Measurements from ENCODE around the gene LARP4B. TPM values are rescaled to one million over a fixed set of nuclear protein-coding genes. Genes with fewer than 3 reads are reported as not detected.

LARP4B gene
- total RNA-seq, 1 donor from 2014 or later = 78.9 TPM

- ATAC-seq = no peak
These were observed 125.7 kb downstream of the LARP4B start for GRCh38 chr10:805620-806305.

GRCh38 chr10:804787-805619 is 126.5 kb downstream of the LARP4B start:
- ATAC-seq = peak; percentile 10

- ATAC-seq = no peak
These were observed 127.2 kb downstream of the LARP4B start for GRCh38 chr10:804191-804781.

GRCh38 chr10:803041-803741 is 128.3 kb downstream of the LARP4B start:
- ATAC-seq = peak; percentile 18

GRCh38 chr10:802506-802905 is 129.0 kb downstream of the LARP4B start:
- no peak for ATAC-seq

GRCh38 chr10:797179-797578 is 134.3 kb downstream of the LARP4B start:
- ATAC-seq = no peak

GRCh38 chr10:796233-796632 is 135.3 kb downstream of the LARP4B start:
- no peak for ATAC-seq

GRCh38 chr10:794382-794956 is 137.0 kb downstream of the LARP4B start:
- peak; percentile 5 for ATAC-seq

- no peak for ATAC-seq
These were observed 138.8 kb downstream of the LARP4B start for GRCh38 chr10:792792-793100.

- no peak for ATAC-seq
These were observed 139.3 kb downstream of the LARP4B start for GRCh38 chr10:792083-792791.

- ATAC-seq = peak; percentile 3
These were observed 139.9 kb downstream of the LARP4B start for GRCh38 chr10:791639-792038.

GRCh38 chr10:790821-791551 is 140.5 kb downstream of the LARP4B start:
- peak; percentile 16 for ATAC-seq

GRCh38 chr10:789831-790701 is 141.4 kb downstream of the LARP4B start:
- peak; percentile 4 for ATAC-seq

GRCh38 chr10:788796-789748 is 142.4 kb downstream of the LARP4B start:
- ATAC-seq = peak; percentile 69

- ATAC-seq = no peak
These were observed 143.4 kb downstream of the LARP4B start for GRCh38 chr10:787933-788651.

- ATAC-seq = no peak
These were observed 144.7 kb downstream of the LARP4B start for GRCh38 chr10:786633-787474.

- ATAC-seq = no peak
These were observed 145.7 kb downstream of the LARP4B start for GRCh38 chr10:785861-786214.
